Raji (cell line): ENCODE measurements around the gene C20orf144.

Experiments used
- POLR2A ChIP-seq: IDR thresholded peaks from 2 replicates; pipeline ENCODE4 v1.6.1; 2011; ENCODE audit warnings: low read depth, low read length, control low read depth; ENCODE audit not compliant: insufficient read depth

The C20orf144 gene

GRCh38 chr20:33710681-33711445 lies 48.7 kb downstream of the C20orf144 start:
- TF ChIP-seq POLR2A, result no peak

- TF ChIP-seq POLR2A, result no peak
Observed at GRCh38 chr20:33711446-33711738, 49.3 kb downstream of the C20orf144 start.
